Sigmoid colon (tissue), 3 donors: ENCODE data around the gene TMEM119.

Source experiments
- POLR2A ChIP-seq, 2 donors: fragments of 450-650 bp; IDR thresholded peaks; one replicate each; pipeline ENCODE4 v1.6.1; 2016; ENCODE audit warnings: antibody characterized with exemption in 2 of 2, mild to moderate bottlenecking in 2 of 2, moderate library complexity in 2 of 2
- TF ChIP-seq, protein P1 (sequence below), 4 experiments: fragments of 450-650 bp in 3 of 4; fragments of 200-600 bp in 1 of 4; IDR thresholded peaks; one replicate each; pipeline ENCODE4 v1.5.1; 2016 to 2019; ENCODE audit warnings: antibody characterized with exemption in 4 of 4, mild to moderate bottlenecking in 3 of 4, moderate library complexity in 2 of 4

DNA sequence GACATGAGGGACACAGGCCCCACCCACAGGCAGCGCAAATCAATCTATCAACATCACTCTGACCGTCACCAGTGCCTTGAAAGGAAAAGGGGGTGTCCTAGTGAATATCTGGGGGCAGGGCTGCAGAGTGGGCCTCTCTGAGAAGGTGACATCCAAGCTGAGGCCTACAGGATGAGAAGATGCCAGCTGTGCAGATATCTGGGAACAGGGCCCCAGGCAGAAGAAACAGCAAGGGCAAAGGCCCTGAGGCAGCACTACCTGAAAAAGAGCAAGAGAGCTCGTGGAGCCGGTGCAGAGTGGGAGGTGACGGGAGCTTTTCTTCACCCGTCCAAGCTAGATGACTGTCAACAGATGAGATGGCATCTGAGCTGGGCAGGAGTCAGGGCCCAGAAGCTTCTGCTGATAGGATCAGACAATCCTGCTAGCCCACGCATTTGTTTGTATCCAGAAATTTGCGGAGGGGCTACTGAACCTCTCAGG is 12.5 kb upstream of the TMEM119 start:
- no peak for TF ChIP-seq POLR2A (IDR thresholded peaks at IDR 0.05)
- TF ChIP-seq, protein P1, sequence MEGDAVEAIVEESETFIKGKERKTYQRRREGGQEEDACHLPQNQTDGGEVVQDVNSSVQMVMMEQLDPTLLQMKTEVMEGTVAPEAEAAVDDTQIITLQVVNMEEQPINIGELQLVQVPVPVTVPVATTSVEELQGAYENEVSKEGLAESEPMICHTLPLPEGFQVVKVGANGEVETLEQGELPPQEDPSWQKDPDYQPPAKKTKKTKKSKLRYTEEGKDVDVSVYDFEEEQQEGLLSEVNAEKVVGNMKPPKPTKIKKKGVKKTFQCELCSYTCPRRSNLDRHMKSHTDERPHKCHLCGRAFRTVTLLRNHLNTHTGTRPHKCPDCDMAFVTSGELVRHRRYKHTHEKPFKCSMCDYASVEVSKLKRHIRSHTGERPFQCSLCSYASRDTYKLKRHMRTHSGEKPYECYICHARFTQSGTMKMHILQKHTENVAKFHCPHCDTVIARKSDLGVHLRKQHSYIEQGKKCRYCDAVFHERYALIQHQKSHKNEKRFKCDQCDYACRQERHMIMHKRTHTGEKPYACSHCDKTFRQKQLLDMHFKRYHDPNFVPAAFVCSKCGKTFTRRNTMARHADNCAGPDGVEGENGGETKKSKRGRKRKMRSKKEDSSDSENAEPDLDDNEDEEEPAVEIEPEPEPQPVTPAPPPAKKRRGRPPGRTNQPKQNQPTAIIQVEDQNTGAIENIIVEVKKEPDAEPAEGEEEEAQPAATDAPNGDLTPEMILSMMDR (IDR thresholded peaks at IDR 0.05): no peak
